Epithelial cell of proximal tubule (primary cell): Measurements from ENCODE around the gene TEX55. TPM values are rescaled to one million over a fixed set of nuclear protein-coding genes. Genes with fewer than 3 reads are reported as not detected.

Experiments
- DNase-seq: peaks from one replicate; pipeline ENCODE4 v3.0.0-alpha.2; 2011; ENCODE audit warnings: low read depth
- H3K4me3 ChIP-seq: 2 replicates; pipeline ENCODE4 v1.5.1; 2011; ENCODE audit warnings: low read depth, mild to moderate bottlenecking, low read length
- total RNA-seq: library from RNA; depleted of rRNA; stranded (reverse); fragments of >200 nt; gene quantifications from 2 replicates; pipeline ENCODE4 v1.2.3, GENCODE V29; 2015
- TF ChIP-seq, protein P1 (sequence below): conservative IDR thresholded peaks from 2 replicates; pipeline ENCODE4 v1.5.1; 2012; ENCODE audit warnings: low read depth, mild to moderate bottlenecking, low read length

The TEX55 gene
- total RNA-seq, 1 donor from 2014 or later, result 0.06 TPM

DNA sequence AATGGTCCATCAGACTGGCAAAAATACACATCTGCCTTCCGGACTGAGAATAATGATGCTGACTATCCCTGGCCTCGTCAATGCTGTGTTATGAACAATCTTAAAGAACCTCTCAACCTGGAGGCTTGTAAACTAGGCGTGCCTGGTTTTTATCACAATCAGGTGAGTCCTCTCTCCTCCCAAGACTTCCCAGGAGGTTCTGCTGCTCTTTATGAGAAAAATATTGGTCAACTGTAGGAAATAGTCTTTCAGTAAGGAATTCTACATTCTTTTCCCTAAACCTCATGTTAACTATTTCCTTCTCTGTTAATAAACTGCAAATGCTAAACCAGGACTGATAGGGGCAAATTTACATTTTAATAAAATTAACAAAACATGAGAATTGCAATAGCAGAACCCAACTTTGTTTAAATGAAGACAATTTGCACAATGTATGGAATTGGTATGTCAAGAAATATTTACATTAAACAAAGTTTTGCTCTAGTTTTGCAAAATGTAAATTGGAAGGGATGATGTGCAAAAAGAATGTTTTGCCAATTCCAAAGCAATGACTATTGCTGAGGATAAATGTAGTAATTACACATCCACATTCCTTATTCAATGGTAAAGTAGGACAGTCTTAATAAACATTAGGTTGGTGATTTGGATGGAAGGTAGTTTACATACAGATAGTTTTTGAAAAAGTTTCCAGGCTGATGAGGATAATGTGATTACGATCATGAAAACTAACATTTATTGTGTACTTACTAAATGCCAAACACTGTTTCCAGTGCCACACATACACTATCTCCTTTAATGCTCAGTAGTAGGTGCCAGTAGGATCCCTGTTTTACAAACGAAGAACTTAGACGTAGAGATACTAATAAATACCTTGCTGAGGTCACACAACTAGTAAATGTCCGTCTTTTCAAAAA lies 48.5 kb downstream of the TEX55 start:
- no peak for DNase-seq
- H3K4me3 ChIP-seq, result no peak overlapping the region
- TF ChIP-seq, protein P1, sequence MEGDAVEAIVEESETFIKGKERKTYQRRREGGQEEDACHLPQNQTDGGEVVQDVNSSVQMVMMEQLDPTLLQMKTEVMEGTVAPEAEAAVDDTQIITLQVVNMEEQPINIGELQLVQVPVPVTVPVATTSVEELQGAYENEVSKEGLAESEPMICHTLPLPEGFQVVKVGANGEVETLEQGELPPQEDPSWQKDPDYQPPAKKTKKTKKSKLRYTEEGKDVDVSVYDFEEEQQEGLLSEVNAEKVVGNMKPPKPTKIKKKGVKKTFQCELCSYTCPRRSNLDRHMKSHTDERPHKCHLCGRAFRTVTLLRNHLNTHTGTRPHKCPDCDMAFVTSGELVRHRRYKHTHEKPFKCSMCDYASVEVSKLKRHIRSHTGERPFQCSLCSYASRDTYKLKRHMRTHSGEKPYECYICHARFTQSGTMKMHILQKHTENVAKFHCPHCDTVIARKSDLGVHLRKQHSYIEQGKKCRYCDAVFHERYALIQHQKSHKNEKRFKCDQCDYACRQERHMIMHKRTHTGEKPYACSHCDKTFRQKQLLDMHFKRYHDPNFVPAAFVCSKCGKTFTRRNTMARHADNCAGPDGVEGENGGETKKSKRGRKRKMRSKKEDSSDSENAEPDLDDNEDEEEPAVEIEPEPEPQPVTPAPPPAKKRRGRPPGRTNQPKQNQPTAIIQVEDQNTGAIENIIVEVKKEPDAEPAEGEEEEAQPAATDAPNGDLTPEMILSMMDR, result no peak

GRCh38 chr3:119195151-119195476 lies 49.1 kb downstream of the TEX55 start:
- H3K4me3 ChIP-seq, result no peak overlapping the region
- DNase-seq, result no peak

GRCh38 chr3:119195911-119196310 lies 49.9 kb downstream of the TEX55 start:
- no peak for DNase-seq
- TF ChIP-seq, protein P1, result no peak

More at GRCh38 chr3:119195151-119195476, 49.1 kb downstream of the TEX55 start:
- TF ChIP-seq, protein P1, result no peak

More at GRCh38 chr3:119195911-119196310, 49.9 kb downstream of the TEX55 start:
- H3K4me3 ChIP-seq, result no peak overlapping the region

Other genes with a start within 250 kb of the TEX55 start
- 0.07 TPM in 1 of 2 replicates, not detected in the other for gene IGSF11, start 111.3 kb upstream of the TEX55 start, total RNA-seq
- gene UPK1B, start 27.4 kb downstream of the TEX55 start, total RNA-seq, result 23.9 and 56.4 TPM in 2 replicates
- 17.9 and 21.9 TPM in 2 replicates for gene B4GALT4, start 94.7 kb downstream of the TEX55 start, total RNA-seq
- 3.8 and 5.1 TPM in 2 replicates for gene ARHGAP31, start 148.2 kb downstream of the TEX55 start, total RNA-seq